Tibial nerve (tissue), 4 donors: ENCODE results near the gene SCLT1.

Source experiments
- CTCF ChIP-seq, 5 experiments: fragments of 200-600 bp in 3 of 5; fragments of 450-650 bp in 2 of 5; sonication (generic) in 3 of 5; IDR thresholded peaks; one replicate each; pipeline ENCODE4 v1.5.1; 2016 to 2019; ENCODE audit warnings: antibody characterized with exemption in 5 of 5, mild to moderate bottlenecking in 3 of 5, moderate library complexity in 2 of 5
- EP300 ChIP-seq, 2 donors: sonication (generic); formaldehyde crosslinking; IDR thresholded peaks; one replicate each; pipeline ENCODE4 v1.6.1; 2017; ENCODE audit warnings: antibody characterized with exemption in 2 of 2, mild to moderate bottlenecking in 1 of 2
- POLR2A ChIP-seq, 2 donors: fragments of 450-650 bp; IDR thresholded peaks; one replicate each; pipeline ENCODE4 v1.6.1; 2017; ENCODE audit warnings: antibody characterized with exemption in 2 of 2, mild to moderate bottlenecking in 2 of 2, moderate library complexity in 2 of 2

GRCh38 chr4:128908735-128909134 lies 184.6 kb downstream of the SCLT1 start:
- TF ChIP-seq CTCF (IDR thresholded peaks at IDR 0.05), result no peak
- TF ChIP-seq EP300 (IDR thresholded peaks at IDR 0.05), result no peak
- TF ChIP-seq POLR2A (IDR thresholded peaks at IDR 0.05), result no peak
